ENCODE measurements around the gene BARX2.

The BARX2 gene

DNA sequence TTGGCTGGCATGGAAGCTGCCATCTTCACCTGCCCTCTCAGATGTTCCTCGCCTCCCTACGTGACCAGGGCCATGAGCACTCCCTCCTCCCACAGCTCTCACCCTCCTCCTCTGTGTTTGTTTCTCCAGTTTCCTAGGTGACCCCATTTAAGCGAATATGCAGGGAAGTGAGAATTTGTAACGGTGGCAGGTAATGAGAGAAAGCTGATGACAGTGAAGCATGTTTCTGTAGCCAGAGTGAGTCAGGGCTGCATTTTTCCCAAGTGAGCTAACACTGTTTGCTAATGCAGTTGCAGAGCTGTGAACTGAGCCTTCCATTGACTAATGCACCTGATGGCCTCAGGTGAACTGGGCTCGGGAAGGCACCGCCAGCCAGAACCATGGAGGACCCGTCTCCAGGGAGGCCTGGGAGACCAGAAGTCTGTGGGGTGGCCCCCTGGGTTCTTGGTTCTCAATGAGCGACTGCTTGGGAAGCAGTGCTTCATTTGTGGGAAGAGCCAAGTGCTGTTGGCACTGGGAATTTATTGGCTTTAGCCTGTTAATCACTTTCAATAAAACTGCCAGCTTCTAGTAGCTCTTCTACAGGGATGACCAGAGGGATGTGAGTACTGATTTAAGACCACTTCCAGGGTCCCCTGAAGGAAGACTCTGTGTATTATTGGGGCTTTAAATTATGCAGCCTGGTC is 64.5 kb downstream of the BARX2 start:
- DNase-seq (ENCODE audit: low spot score), result no peak

DNA sequence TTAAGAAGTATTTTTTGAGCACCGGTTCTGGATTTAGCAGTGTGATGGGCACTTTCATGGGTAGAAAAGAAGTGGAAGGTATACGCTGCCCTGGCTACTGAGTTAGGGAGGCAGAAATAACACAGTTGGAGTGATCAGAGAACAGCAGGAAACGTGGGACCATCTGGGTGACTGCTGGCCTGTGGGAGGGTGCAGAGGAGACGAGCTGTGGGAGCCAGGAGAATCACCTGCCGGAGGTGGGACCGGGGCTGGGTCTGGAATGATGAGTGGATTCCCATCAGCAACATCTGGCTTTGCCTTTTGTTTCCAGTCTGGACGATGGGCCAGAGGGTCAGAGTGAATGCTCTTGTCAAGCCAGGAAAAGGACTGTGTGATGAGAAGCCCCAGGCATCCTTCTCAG is 66.5 kb downstream of the BARX2 start:
- no peak for DNase-seq (ENCODE audit: low spot score)

DNA sequence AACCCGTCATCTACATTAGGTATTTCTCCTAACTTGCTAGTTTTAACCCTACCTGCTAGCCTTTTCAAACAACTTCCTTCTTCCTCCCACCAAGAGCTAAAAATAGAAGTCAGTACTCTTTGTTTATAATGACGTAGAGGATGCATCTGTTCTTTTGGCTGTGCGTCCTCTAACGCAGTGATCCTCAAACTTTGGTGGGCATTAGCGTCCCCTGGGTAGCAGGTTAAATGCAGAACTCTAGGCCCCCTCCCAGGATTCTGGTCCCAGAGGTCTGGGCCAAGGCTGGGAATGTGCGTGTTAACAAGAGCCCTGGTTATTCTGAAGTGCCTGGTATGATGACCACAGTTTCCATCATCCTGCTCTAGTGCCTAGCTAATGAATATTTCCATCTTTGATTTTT is 67.6 kb downstream of the BARX2 start:
- no peak for DNase-seq (ENCODE audit: low spot score)

DNA sequence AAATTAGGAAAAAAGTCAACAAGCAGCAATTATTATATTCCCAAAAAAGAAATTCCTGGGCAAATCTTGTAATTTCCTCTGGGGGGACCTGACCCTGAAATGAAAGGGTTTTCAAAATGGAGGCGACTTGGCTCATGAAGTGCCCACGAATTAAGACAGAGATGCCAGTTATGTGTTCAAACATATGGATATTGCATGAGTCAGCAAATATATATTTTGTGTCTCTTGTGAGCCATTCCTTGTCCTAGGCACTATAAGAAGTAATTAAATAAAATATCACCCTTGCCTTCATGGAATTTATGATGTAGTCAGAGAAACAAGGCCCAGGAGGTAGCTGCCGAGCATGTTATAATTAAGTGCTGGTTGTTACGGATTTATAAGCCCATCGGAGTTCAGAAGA is 68.6 kb downstream of the BARX2 start:
- no peak for DNase-seq (ENCODE audit: low spot score)

- no peak for DNase-seq (ENCODE audit: low spot score)
Observed at GRCh38 chr11:129445226-129445625, 69.6 kb downstream of the BARX2 start.

- no peak for DNase-seq (ENCODE audit: low spot score)
Observed at GRCh38 chr11:129446572-129446971, 70.9 kb downstream of the BARX2 start.

- no peak for DNase-seq (ENCODE audit: low spot score)
Observed at GRCh38 chr11:129447654-129448239, 72.1 kb downstream of the BARX2 start.

- peak; percentile 72 for DNase-seq (ENCODE audit: low spot score)
Observed at GRCh38 chr11:129451524-129451923, 75.9 kb downstream of the BARX2 start.

DNA sequence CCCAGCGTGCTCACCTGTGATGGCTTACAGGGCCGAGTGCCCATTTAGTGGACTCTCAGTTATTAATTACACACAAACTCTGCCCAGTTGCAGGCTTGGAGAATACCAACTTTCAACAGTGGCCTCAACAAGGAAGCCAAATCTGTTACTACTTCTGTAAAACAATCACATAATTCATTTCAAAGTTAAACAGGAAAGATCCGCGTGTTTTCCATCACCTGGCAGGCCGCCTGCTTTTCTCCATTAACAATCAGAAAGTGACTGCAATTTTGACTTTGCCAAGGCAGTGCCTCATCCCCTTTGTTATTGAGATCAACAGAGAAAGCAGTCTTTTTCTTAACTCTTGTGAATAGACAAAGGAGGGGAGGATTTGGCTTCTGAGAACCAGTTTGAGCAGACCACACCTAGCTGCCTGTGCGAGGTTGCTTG is 77.7 kb downstream of the BARX2 start:
- DNase-seq (ENCODE audit: low spot score), result peak; percentile 83

DNA sequence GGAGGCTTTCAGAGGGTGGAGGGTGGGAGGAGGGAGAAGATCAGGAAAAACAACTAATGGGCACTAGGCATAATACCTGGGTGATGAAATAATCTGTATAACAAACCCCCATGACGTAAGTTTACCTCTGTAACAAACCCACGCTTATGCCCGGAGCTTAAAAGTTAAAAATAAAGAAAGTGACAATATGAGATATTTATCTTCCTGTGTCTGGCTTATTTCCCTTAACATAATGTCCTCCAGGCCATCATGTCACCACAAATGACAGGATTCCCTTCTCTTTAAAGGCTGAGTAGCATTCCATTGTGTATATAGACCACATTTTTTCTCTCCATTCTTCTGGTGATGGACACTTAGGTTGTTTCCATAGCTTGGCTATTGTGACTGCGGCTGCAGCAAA is 79.5 kb downstream of the BARX2 start:
- DNase-seq (ENCODE audit: low spot score), result no peak

GRCh38 chr11:129455756-129456655 is 80.4 kb downstream of the BARX2 start:
- DNase-seq (ENCODE audit: low spot score), result no peak

- DNase-seq (ENCODE audit: low spot score), result peak; percentile 17
Observed at GRCh38 chr11:129457321-129457720, 81.7 kb downstream of the BARX2 start.

- no peak for DNase-seq (ENCODE audit: low spot score)
Observed at GRCh38 chr11:129458278-129458677, 82.6 kb downstream of the BARX2 start.

GRCh38 chr11:129458756-129459535 is 83.3 kb downstream of the BARX2 start:
- DNase-seq (ENCODE audit: low spot score), result no peak

GRCh38 chr11:129460714-129461113 is 85.1 kb downstream of the BARX2 start:
- DNase-seq (ENCODE audit: low spot score), result no peak

- DNase-seq (ENCODE audit: low spot score), result no peak
Observed at GRCh38 chr11:129484068-129484467, 108.4 kb downstream of the BARX2 start.

GRCh38 chr11:129489249-129489648 is 113.6 kb downstream of the BARX2 start:
- no peak for DNase-seq (ENCODE audit: low spot score)

GRCh38 chr11:129490004-129490403 is 114.4 kb downstream of the BARX2 start:
- DNase-seq (ENCODE audit: low spot score), result no peak

DNA sequence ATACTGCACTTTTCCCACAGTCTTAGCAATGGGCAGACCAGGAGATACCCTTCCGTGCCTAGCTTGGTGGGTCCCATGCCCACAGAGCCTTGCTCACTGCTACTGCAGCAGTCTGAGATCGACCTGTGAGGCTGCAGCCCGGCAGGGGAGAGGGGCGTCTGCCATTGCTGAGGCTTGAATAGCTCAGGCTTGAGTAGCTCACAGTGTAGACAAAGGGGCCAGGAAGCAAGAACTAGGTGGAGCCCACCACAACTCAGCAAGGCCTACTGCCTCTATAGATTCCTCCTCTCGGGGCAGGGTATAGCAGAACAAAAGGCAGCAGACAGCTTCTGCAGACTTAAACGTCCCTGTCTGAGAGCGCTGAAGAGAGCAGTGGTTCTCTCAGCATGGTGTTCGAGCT is 118.1 kb downstream of the BARX2 start:
- no peak for DNase-seq (ENCODE audit: low spot score)
